ENCODE measurements around the gene CDH4. TPM values are rescaled to one million over a fixed set of nuclear protein-coding genes. Genes with fewer than 3 reads are reported as not detected.

The CDH4 gene
- total and polyA plus RNA-seq, 2 of the 8 experiments (the other 6 are each of a cell fraction or from before 2014, with no cell fraction given), result 4.3 to 7.9 TPM

- no peaks in the 10 kb centered on the region for H3K23me2 ChIP-seq (ENCODE audit: low read depth, low read length)
- no peak overlapping the region for H3K4ac ChIP-seq (replicated peaks; ENCODE audit: insufficient read length, low read depth, low read length)
- no peak overlapping the region for H4K91ac ChIP-seq (replicated peaks; ENCODE audit: insufficient read length, low read length)
- H3K79me1 ChIP-seq (ENCODE audit: low read depth, low read length), result peaks cover 2% of the 10 kb centered on the region; the same call in 1 of the 2 replicates
- no peaks in the 10 kb centered on the region for H3K79me2 ChIP-seq (ENCODE audit: control insufficient read depth in 1 of 2, insufficient read depth in 2 of 2, low read length in 2 of 2)
- no peak overlapping the region for H3K27ac ChIP-seq (ENCODE audit: low read depth, low read length)
- H2BK120ac ChIP-seq (replicated peaks; ENCODE audit: low read depth, low read length), result no peak overlapping the region
- H3K4me2 ChIP-seq (ENCODE audit: insufficient read depth in 1 of 2, low read depth in 2 of 2, low read length in 2 of 2), result no peak overlapping the region
- H2AFZ ChIP-seq (ENCODE audit: low read length), result no peak overlapping the region
- no peak overlapping the region for H2BK5ac ChIP-seq (ENCODE audit: low read depth, low read length)
- peaks cover 0 to 3% (median 0%) of the 10 kb centered on the region in 4 experiments; a peak in 1 of 7 replicates for H3K27me3 ChIP-seq (replicated peaks in 1 of 4; ENCODE audit: control insufficient read depth in 3 of 4, extremely low read depth in 1 of 4, insufficient read depth in 3 of 4, low read length in 3 of 4)
- H3K9me3 ChIP-seq (ENCODE audit: insufficient read depth in 2 of 2, low read depth in 1 of 2, low read length in 1 of 2), result peaks cover 0 to 10% of the 10 kb centered on the region in 2 experiments; a peak in 2 of 4 replicates
- H3K9ac ChIP-seq (replicated peaks in 1 of 4; ENCODE audit: extremely low read depth in 1 of 4, low read depth in 3 of 4, low read length in 3 of 4), result no peak overlapping the region
- no peaks in the 10 kb centered on the region for H3K36me3 ChIP-seq (ENCODE audit: control insufficient read depth in 2 of 4, insufficient read depth in 4 of 4, low read length in 3 of 4)
- ChIA-PET POLR2A (ENCODE audit: partially characterized antibody) (no interaction called here), CTCF (ENCODE audit: partially characterized antibody) (no interaction called here)
- no peak overlapping the region for H2BK20ac ChIP-seq (ENCODE audit: low read length)
- no peak overlapping the region for H4K8ac ChIP-seq (ENCODE audit: extremely low read depth, insufficient read depth, low read length)
- H3K23ac ChIP-seq (ENCODE audit: insufficient read length), result no peak overlapping the region
- no peak overlapping the region for H3K14ac ChIP-seq (ENCODE audit: insufficient read length)
- no peak overlapping the region for H4K5ac ChIP-seq (ENCODE audit: insufficient read length, low read depth, low read length)
- no peak overlapping the region for H3K56ac ChIP-seq (replicated peaks; ENCODE audit: insufficient read length, low read depth, low read length)
- DNase-seq (ENCODE audit: low read depth in 1 of 2, low spot score in 2 of 2) (no peak), FAIRE-seq (no peak)
- peaks cover 0 to 3% of the 10 kb centered on the region in 2 experiments for H4K20me1 ChIP-seq (replicated peaks in 1 of 2; ENCODE audit: control insufficient read depth in 1 of 2, insufficient read depth in 2 of 2, low read length in 2 of 2)
- H2BK15ac ChIP-seq (ENCODE audit: low read length), result no peak overlapping the region
- no peak overlapping the region for H3K18ac ChIP-seq (ENCODE audit: extremely low read depth, low read length)
- H2BK12ac ChIP-seq (ENCODE audit: low read depth, low read length), result no peak overlapping the region
- no peak overlapping the region for H3K4me3 ChIP-seq (ENCODE audit: extremely low read depth in 1 of 4, insufficient read depth in 2 of 4, low read depth in 3 of 4, low read length in 4 of 4)
- H2AK5ac ChIP-seq (ENCODE audit: low read depth, low read length), result no peak overlapping the region
- H3K4me1 ChIP-seq (replicated peaks in 1 of 4; ENCODE audit: control insufficient read depth in 3 of 4, insufficient read depth in 4 of 4, low read length in 3 of 4), result peaks cover 0 to 3% (median 2%) of the 10 kb centered on the region in 4 experiments; a peak in 3 of 7 replicates
- 92% methylated on average over 10 of the region's 10 CpGs; no CpG with 5 or more reads in 1 of the 2 experiments for WGBS, 2 experiments (ENCODE audit: extremely low coverage in 1 of 2, insufficient coverage in 1 of 2, insufficient read length in 1 of 2, insufficient replicate concordance in 2 of 2, low coverage in 1 of 2, low lambda C conversion rate in 2 of 2, missing lambda C conversion rate in 1 of 2)
- no peak for TF ChIP-seq BCL11A (IDR thresholded peaks at IDR 0.05; ENCODE audit: low read depth in 2 of 2, low read length in 2 of 2)
- no peak for TF ChIP-seq CEBPB (IDR thresholded peaks at IDR 0.05; ENCODE audit: low read depth, low read length)
- TF ChIP-seq BACH1 (IDR thresholded peaks at IDR 0.05; ENCODE audit: low read length), result no peak
- no peak for TF ChIP-seq SP1 (IDR thresholded peaks at IDR 0.05; ENCODE audit: low read depth, low read length)
- no peak for TF ChIP-seq CTCF (IDR thresholded peaks at IDR 0.05; ENCODE audit: control extremely low read depth in 1 of 3, insufficient read depth in 1 of 3, low read depth in 1 of 3, low read length in 3 of 3)
- TF ChIP-seq USF2 (IDR thresholded peaks at IDR 0.05; ENCODE audit: low read length), result no peak
- TF ChIP-seq RAD21 (IDR thresholded peaks at IDR 0.05 in 1 of 2, conservative IDR thresholded peaks at IDR 0.05 in 1 of 2; ENCODE audit: low read depth in 2 of 2, low read length in 2 of 2), result no peak
- TF ChIP-seq TEAD4 (IDR thresholded peaks at IDR 0.05; ENCODE audit: low read depth, low read length), result no peak
- no peak for TF ChIP-seq CHD1 (IDR thresholded peaks at IDR 0.05; ENCODE audit: low read depth, low read length)
- TF ChIP-seq BRCA1 (IDR thresholded peaks at IDR 0.05; ENCODE audit: low read depth, low read length), result no peak
- TF ChIP-seq GABPA (IDR thresholded peaks at IDR 0.05; ENCODE audit: borderline replicate concordance, insufficient read depth, low read length), result no peak
These were observed 400.1 kb downstream of the CDH4 start for GRCh38 chr20:61652146-61652545.

Measured in H1 (cell line).